ENCODE results near the gene COL25A1. TPM values are rescaled to one million over a fixed set of nuclear protein-coding genes. Genes with fewer than 3 reads are reported as not detected.
"Not testable (repeated sequence)": the region's sequence is repeated elsewhere in the genome, so short reads cannot be mapped to it uniquely, and the experiment has no call there.

COL25A1 gene
- total RNA-seq, 1 donor from 2014 or later, result not detected

- Mint-ChIP-seq H3K9me3 (peaks cover 5% of the 10 kb centered on the region), H3K4me1 (ENCODE audit: low read depth) (peaks cover 9% of the 10 kb centered on the region)
Measured at GRCh38 chr4:109044431-109044830, 258.0 kb downstream of the COL25A1 start.

GRCh38 chr4:109043286-109043685, 259.2 kb downstream of the COL25A1 start:
- DNase-seq (ENCODE audit: low spot score), result no peak
- peaks cover 6% of the 10 kb centered on the region for H3K27me3 Mint-ChIP-seq (ENCODE audit: low read depth)
- no peak overlapping the region for H3K4me3 Mint-ChIP-seq (ENCODE audit: low read depth)
- H3K4me1 Mint-ChIP-seq (ENCODE audit: low read depth), result peaks cover 9% of the 10 kb centered on the region
- H3K36me3 Mint-ChIP-seq (ENCODE audit: low read depth), result no peaks in the 10 kb centered on the region
- intact Hi-C loops (cut with micrococcal nuclease), result no loop called here
- H3K9me3 Mint-ChIP-seq, result peaks cover 5% of the 10 kb centered on the region
- no peak overlapping the region for H3K27ac Mint-ChIP-seq

More at GRCh38 chr4:109044431-109044830, 258.0 kb downstream of the COL25A1 start:
- Mint-ChIP-seq H3K27me3 (ENCODE audit: low read depth) (peaks cover 4% of the 10 kb centered on the region), H3K36me3 (ENCODE audit: low read depth) (no peaks in the 10 kb centered on the region), H3K27ac (no peak overlapping the region), H3K4me3 (ENCODE audit: low read depth) (no peak overlapping the region)
- DNase-seq (ENCODE audit: low spot score), result no peak
- intact Hi-C loops (cut with micrococcal nuclease), result no loop called here

GRCh38 chr4:109041463-109042360, 260.7 kb downstream of the COL25A1 start:
- peaks cover 10% of the 10 kb centered on the region for H3K27me3 Mint-ChIP-seq (ENCODE audit: low read depth)
- peaks cover 6% of the 10 kb centered on the region for H3K4me1 Mint-ChIP-seq (ENCODE audit: low read depth)
- no peak overlapping the region for H3K4me3 Mint-ChIP-seq (ENCODE audit: low read depth)
- H3K9me3 Mint-ChIP-seq, result peaks cover 5% of the 10 kb centered on the region
- H3K36me3 Mint-ChIP-seq (ENCODE audit: low read depth), result no peaks in the 10 kb centered on the region
- intact Hi-C loops (cut with micrococcal nuclease), result no loop called here
- no peak overlapping the region for H3K27ac Mint-ChIP-seq
- DNase-seq (ENCODE audit: low spot score), result no peak

GRCh38 chr4:109040441-109040840, 262.0 kb downstream of the COL25A1 start:
- H3K4me3 Mint-ChIP-seq (ENCODE audit: low read depth), result no peak overlapping the region
- peaks cover 2% of the 10 kb centered on the region for H3K4me1 Mint-ChIP-seq (ENCODE audit: low read depth)
- no peak overlapping the region for H3K27ac Mint-ChIP-seq
- H3K27me3 Mint-ChIP-seq (ENCODE audit: low read depth), result peaks cover 10% of the 10 kb centered on the region
- peaks cover 5% of the 10 kb centered on the region for H3K9me3 Mint-ChIP-seq
- intact Hi-C loops (cut with micrococcal nuclease), result no loop called here
- no peak for DNase-seq (ENCODE audit: low spot score)
- H3K36me3 Mint-ChIP-seq (ENCODE audit: low read depth), result no peaks in the 10 kb centered on the region

- H3K36me3 Mint-ChIP-seq (ENCODE audit: low read depth), result no peaks in the 10 kb centered on the region
- H3K4me3 Mint-ChIP-seq (ENCODE audit: low read depth), result no peak overlapping the region
- H3K27ac Mint-ChIP-seq, result no peak overlapping the region
- peaks cover 2% of the 10 kb centered on the region for H3K9me3 Mint-ChIP-seq
- no peaks in the 10 kb centered on the region for H3K4me1 Mint-ChIP-seq (ENCODE audit: low read depth)
- peaks cover 9% of the 10 kb centered on the region for H3K27me3 Mint-ChIP-seq (ENCODE audit: low read depth)
- DNase-seq (ENCODE audit: low spot score), result no peak
- intact Hi-C loops (cut with micrococcal nuclease), result no loop called here
Measured at GRCh38 chr4:109037026-109037425, 265.4 kb downstream of the COL25A1 start.

GRCh38 chr4:109033993-109034392, 268.5 kb downstream of the COL25A1 start:
- Mint-ChIP-seq H3K9me3 (no peaks in the 10 kb centered on the region), H3K4me3 (ENCODE audit: low read depth) (no peak overlapping the region), H3K27ac (no peak overlapping the region), H3K36me3 (ENCODE audit: low read depth) (no peaks in the 10 kb centered on the region), H3K27me3 (ENCODE audit: low read depth) (peaks cover 6% of the 10 kb centered on the region), H3K4me1 (ENCODE audit: low read depth) (no peaks in the 10 kb centered on the region)
- intact Hi-C loops (cut with micrococcal nuclease), result no loop called here
- no peak for DNase-seq (ENCODE audit: low spot score)

- Mint-ChIP-seq H3K4me3 (ENCODE audit: low read depth) (no peak overlapping the region), H3K4me1 (ENCODE audit: low read depth) (no peaks in the 10 kb centered on the region), H3K27me3 (ENCODE audit: low read depth) (peaks cover 6% of the 10 kb centered on the region), H3K27ac (no peak overlapping the region), H3K9me3 (no peaks in the 10 kb centered on the region), H3K36me3 (ENCODE audit: low read depth) (no peaks in the 10 kb centered on the region)
- intact Hi-C loops (cut with micrococcal nuclease), result no loop called here
- DNase-seq (ENCODE audit: low spot score), result no peak
Measured at GRCh38 chr4:109032671-109033070, 269.8 kb downstream of the COL25A1 start.

GRCh38 chr4:109029987-109030386, 272.5 kb downstream of the COL25A1 start:
- DNase-seq (ENCODE audit: low spot score), result no peak
- no peak overlapping the region for H3K27ac Mint-ChIP-seq
- peaks cover 2% of the 10 kb centered on the region for H3K27me3 Mint-ChIP-seq (ENCODE audit: low read depth)
- no peaks in the 10 kb centered on the region for H3K9me3 Mint-ChIP-seq
- H3K4me1 Mint-ChIP-seq (ENCODE audit: low read depth), result no peaks in the 10 kb centered on the region
- no peak overlapping the region for H3K4me3 Mint-ChIP-seq (ENCODE audit: low read depth)
- H3K36me3 Mint-ChIP-seq (ENCODE audit: low read depth), result no peaks in the 10 kb centered on the region
- intact Hi-C loops (cut with micrococcal nuclease), result no loop called here

GRCh38 chr4:109027016-109027500, 275.4 kb downstream of the COL25A1 start:
- intact Hi-C loops (cut with micrococcal nuclease), result no loop called here
- H3K9me3 Mint-ChIP-seq, result peaks cover 6% of the 10 kb centered on the region
- no peaks in the 10 kb centered on the region for H3K4me1 Mint-ChIP-seq (ENCODE audit: low read depth)
- no peak overlapping the region for H3K4me3 Mint-ChIP-seq (ENCODE audit: low read depth)
- no peak for DNase-seq (ENCODE audit: low spot score)
- no peaks in the 10 kb centered on the region for H3K27me3 Mint-ChIP-seq (ENCODE audit: low read depth)
- no peaks in the 10 kb centered on the region for H3K36me3 Mint-ChIP-seq (ENCODE audit: low read depth)
- H3K27ac Mint-ChIP-seq, result no peak overlapping the region

GRCh38 chr4:109026588-109026987, 275.9 kb downstream of the COL25A1 start:
- H3K27me3 Mint-ChIP-seq (ENCODE audit: low read depth), result no peaks in the 10 kb centered on the region
- intact Hi-C loops (cut with micrococcal nuclease), result no loop called here
- H3K9me3 Mint-ChIP-seq, result peaks cover 10% of the 10 kb centered on the region
- H3K4me3 Mint-ChIP-seq (ENCODE audit: low read depth), result no peak overlapping the region
- H3K4me1 Mint-ChIP-seq (ENCODE audit: low read depth), result no peaks in the 10 kb centered on the region
- H3K36me3 Mint-ChIP-seq (ENCODE audit: low read depth), result no peaks in the 10 kb centered on the region
- no peak for DNase-seq (ENCODE audit: low spot score)
- H3K27ac Mint-ChIP-seq, result no peak overlapping the region

GRCh38 chr4:109025471-109026076, 276.9 kb downstream of the COL25A1 start:
- Mint-ChIP-seq H3K4me1 (ENCODE audit: low read depth) (no peaks in the 10 kb centered on the region), H3K27ac (no peak overlapping the region), H3K9me3 (peaks cover 18% of the 10 kb centered on the region), H3K4me3 (ENCODE audit: low read depth) (no peak overlapping the region), H3K27me3 (ENCODE audit: low read depth) (no peaks in the 10 kb centered on the region), H3K36me3 (ENCODE audit: low read depth) (no peaks in the 10 kb centered on the region)
- intact Hi-C loops (cut with micrococcal nuclease), result no loop called here
- no peak for DNase-seq (ENCODE audit: low spot score)

GRCh38 chr4:109022961-109023360, 279.5 kb downstream of the COL25A1 start:
- H3K36me3 Mint-ChIP-seq (ENCODE audit: low read depth), result no peaks in the 10 kb centered on the region
- H3K9me3 Mint-ChIP-seq, result peaks cover 18% of the 10 kb centered on the region
- DNase-seq (ENCODE audit: low spot score), result no peak
- H3K4me1 Mint-ChIP-seq (ENCODE audit: low read depth), result no peaks in the 10 kb centered on the region
- H3K4me3 Mint-ChIP-seq (ENCODE audit: low read depth), result no peak overlapping the region
- intact Hi-C loops (cut with micrococcal nuclease), result no loop called here
- H3K27ac Mint-ChIP-seq, result no peak overlapping the region
- no peaks in the 10 kb centered on the region for H3K27me3 Mint-ChIP-seq (ENCODE audit: low read depth)

GRCh38 chr4:109021630-109022029, 280.8 kb downstream of the COL25A1 start:
- peaks cover 18% of the 10 kb centered on the region for H3K9me3 Mint-ChIP-seq
- intact Hi-C loops (cut with micrococcal nuclease), result not testable (repeated sequence)

More at GRCh38 chr4:109021630-109022029, 280.8 kb downstream of the COL25A1 start:
- not testable (repeated sequence) for DNase-seq (ENCODE audit: low spot score); H3K4me1 Mint-ChIP-seq (ENCODE audit: low read depth); H3K27me3 Mint-ChIP-seq (ENCODE audit: low read depth); H3K27ac Mint-ChIP-seq; H3K4me3 Mint-ChIP-seq (ENCODE audit: low read depth); H3K36me3 Mint-ChIP-seq (ENCODE audit: low read depth)
